GM12878 (cell line): ENCODE measurements around the gene CMSS1. TPM values are rescaled to one million over a fixed set of nuclear protein-coding genes. Genes with fewer than 3 reads are reported as not detected.

Experiments
- ATAC-seq: fragments of 200-7000 bp; cut with Tn5 transposase; 3 replicates; pipeline ENCODE4 v1.9.1; 2020; ENCODE audit warnings: mild to moderate bottlenecking, moderate library complexity
- BruUV-seq: library from RNA; stranded (reverse); fragments of 400-500 nt; replicated peaks from 2 replicates; lab custom pipeline; 2021; lab: Mats Ljungman, UMichigan
- CTCF ChIA-PET: fragments of 300-600 bp; sonication (Branson Sonifier 250); formaldehyde crosslinking; extraction: SDS; loops from one replicate; lab custom pipeline; 2021; ENCODE audit warnings: inconsistent platforms; lab: Yijun Ruan, JAX
- POLR2A ChIA-PET: fragments of 350-600 bp; formaldehyde crosslinking; extraction: SDS; loops from one replicate; lab custom pipeline; 2021; ENCODE audit warnings: inconsistent platforms; lab: Charles Lee
- RAD21 ChIA-PET: fragments of 300-600 bp; sonication (Branson Sonifier 250); formaldehyde crosslinking; loops from one replicate; lab custom pipeline; 2023; ENCODE audit warnings: antibody characterized with exemption; ENCODE audit not compliant: unreplicated experiment; lab: Charles Lee
- SMC1A ChIA-PET: fragments of 300-600 bp; sonication (Branson Sonifier 250); formaldehyde crosslinking; loops from one replicate; lab custom pipeline; 2023; ENCODE audit not compliant: unreplicated experiment, uncharacterized antibody; lab: Charles Lee
- DNase-seq: peaks from one replicate; pipeline ENCODE4 v3.0.0-alpha.2; 2011; ENCODE audit warnings: low read depth, low spot score
- FAIRE-seq: peaks from 3 replicates; lab custom pipeline; 2011; peaks lifted over from hg19 to GRCh38; lab: Jason Lieb, UNC
- H2AFZ ChIP-seq: 2 replicates; pipeline ENCODE4 v1.6.0; 2011; ENCODE audit warnings: low read depth, low read length, control low read depth; ENCODE audit not compliant: control insufficient read depth
- H3K27ac ChIP-seq: 2 replicates; pipeline ENCODE4 v1.5.1; 2011; ENCODE audit warnings: control low read depth; ENCODE audit not compliant: control insufficient read depth, insufficient read depth
- H3K27me3 ChIP-seq, 2 experiments: replicated peaks in 1 of 2; 2 replicates each; pipeline versions ENCODE4 v1.6.0 to v1.6.1; 2011; ENCODE audit warnings: low read length in 1 of 2; ENCODE audit not compliant: control insufficient read depth in 2 of 2, insufficient read depth in 2 of 2
- H3K36me3 ChIP-seq, 2 experiments: 2 replicates each; pipeline ENCODE4 v1.5.1; 2011; ENCODE audit warnings: low read length in 1 of 2; ENCODE audit not compliant: control insufficient read depth in 2 of 2, insufficient read depth in 2 of 2
- H3K4me1 ChIP-seq: 2 replicates; pipeline ENCODE4 v1.6.1; 2011; ENCODE audit warnings: mild to moderate bottlenecking, low read length, moderate library complexity, mixed read lengths; ENCODE audit not compliant: control insufficient read depth, insufficient read depth
- H3K4me2 ChIP-seq: 2 replicates; pipeline ENCODE4 v1.6.0; 2011; ENCODE audit warnings: control low read depth; ENCODE audit not compliant: control insufficient read depth, insufficient read depth
- H3K4me3 ChIP-seq: fragments of 200-600 bp; sonication (generic); 2 replicates; pipeline ENCODE4 v1.5.1; 2016
- H3K79me2 ChIP-seq: 2 replicates; pipeline ENCODE4 v1.6.0; 2011; ENCODE audit warnings: low read length; ENCODE audit not compliant: control insufficient read depth, insufficient read depth
- H3K9ac ChIP-seq: 2 replicates; pipeline ENCODE4 v1.8.0; 2011; ENCODE audit warnings: low read length, control low read depth, mixed read lengths; ENCODE audit not compliant: control insufficient read depth, insufficient read depth
- H3K9me3 ChIP-seq: replicated peaks from 3 replicates; pipeline ENCODE4 v1.5.1; 2011; ENCODE audit warnings: mild to moderate bottlenecking, low read length; ENCODE audit not compliant: control insufficient read depth, insufficient read depth
- H4K20me1 ChIP-seq: 2 replicates; pipeline ENCODE4 v1.6.0; 2011; ENCODE audit not compliant: control insufficient read depth, insufficient read depth
- BMI1 ChIP-seq: fragments of 450-650 bp; IDR thresholded peaks from 2 replicates; pipeline ENCODE4 v1.6.1; 2016; ENCODE audit warnings: mild to moderate bottlenecking, moderate library complexity, borderline replicate concordance
- CBX3 ChIP-seq: fragments of 200-600 bp; sonication (generic); IDR thresholded peaks from 2 replicates; pipeline ENCODE4 v1.6.1; 2016; ENCODE audit warnings: low read depth, borderline replicate concordance
- NR2C2 ChIP-seq: IDR thresholded peaks from 2 replicates; pipeline ENCODE4 v1.6.1; 2011; ENCODE audit warnings: borderline replicate concordance, low read depth; ENCODE audit not compliant: control insufficient read depth, insufficient read length
- WGBS: methylation state at CpG from one replicate; pipeline ENCODE4 v1.1.6; 2016; ENCODE audit warnings: low lambda C conversion rate; ENCODE audit not compliant: insufficient replicate concordance, insufficient coverage; ENCODE audit errors: missing lambda C conversion rate; 5-methylcytosine and 5-hydroxymethylcytosine counted together
- in situ Hi-C: fragments of 300-500 bp; cut with MboI; formaldehyde crosslinking; loops from 9 replicates; pipeline ENCODE4 v1.14.3; 2018; ENCODE audit warnings: mixed read lengths
- intact Hi-C: fragments of 100-400 bp; cut with micrococcal nuclease; formaldehyde crosslinking; loops from one replicate; pipeline ENCODE4 v1.14.2; 2022; ENCODE audit not compliant: unreplicated experiment
- polyA plus RNA-seq, 11 experiments: library from polyadenylated mRNA; depleted of rRNA in 4 of 11; unstranded in 6 of 11; stranded (reverse) in 5 of 11; fragments of >200 nt; fragmentation: Nextera tagmentation in 4 of 11; fragmentation: Illumina TruSeq in 1 of 11; extraction: Ambion mirVana in 4 of 11; extraction: Trizol in 1 of 11; gene quantifications; 1 replicate in 1 of 11; 2 replicates in 10 of 11; pipeline versions ENCODE4 v1.2.1 to v1.2.3, GENCODE V29; 2011 to 2016; ENCODE audit warnings: inconsistent platforms in 2 of 11, missing spikeins in 2 of 11, low read depth in 1 of 11
- total RNA-seq, 4 experiments: library from RNA; depleted of rRNA in 3 of 4; stranded (reverse); fragments of >200 nt in 3 of 4; fragmentation: Illumina TruSeq in 1 of 4; extraction: Trizol in 1 of 4; gene quantifications; 2 replicates each; pipeline versions ENCODE4 v1.2.1 to v1.2.3, GENCODE V29; 2013 to 2021
- TF ChIP-seq, protein P1 (sequence below): fragments of 450-650 bp; IDR thresholded peaks from 2 replicates; pipeline ENCODE4 v1.6.1; 2014; ENCODE audit warnings: mild to moderate bottlenecking
- TF ChIP-seq, protein P2 (sequence below): fragments of 450-650 bp; IDR thresholded peaks from 2 replicates; pipeline ENCODE4 v1.6.1; 2016; ENCODE audit warnings: mild to moderate bottlenecking

Gene CMSS1
- total and polyA plus RNA-seq, 10 of the 15 experiments (the other 5 are each of a cell fraction or from before 2014, with no cell fraction given): 31.0 to 118 (median 70.1) TPM

DNA sequence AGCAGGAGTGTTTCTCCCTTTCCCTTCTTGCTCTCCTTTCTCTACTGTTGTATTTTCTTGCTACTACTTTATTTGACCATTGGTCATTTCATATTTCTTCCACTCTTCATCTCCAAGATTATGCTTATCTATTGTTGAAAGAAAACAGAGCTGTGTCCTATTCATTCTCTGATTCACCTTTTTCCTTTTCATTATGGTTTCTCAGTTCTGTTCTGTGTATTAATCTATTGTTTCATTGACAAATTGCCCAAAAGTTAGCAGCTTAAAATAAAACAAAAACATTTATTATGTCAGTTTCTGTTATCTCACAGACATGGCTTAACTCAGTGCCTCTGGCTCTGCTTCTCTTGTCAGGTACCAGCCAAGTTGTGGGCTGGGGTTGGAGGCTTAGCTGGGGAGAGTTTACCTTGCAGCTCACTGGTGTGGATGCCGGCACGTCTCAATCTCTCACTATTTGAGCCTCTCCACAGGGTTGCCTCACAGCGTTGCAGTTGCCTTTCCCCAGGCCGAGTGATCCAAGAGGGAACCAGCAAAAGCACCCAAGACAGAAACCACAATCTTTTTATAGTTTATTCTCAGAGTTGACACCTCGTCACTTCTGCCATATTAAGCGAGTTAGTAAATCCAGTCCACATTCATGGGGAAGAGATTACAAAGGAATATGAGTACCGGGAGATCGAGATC, 333.5 kb downstream of the CMSS1 start (continued):
- TF ChIP-seq, protein P1, sequence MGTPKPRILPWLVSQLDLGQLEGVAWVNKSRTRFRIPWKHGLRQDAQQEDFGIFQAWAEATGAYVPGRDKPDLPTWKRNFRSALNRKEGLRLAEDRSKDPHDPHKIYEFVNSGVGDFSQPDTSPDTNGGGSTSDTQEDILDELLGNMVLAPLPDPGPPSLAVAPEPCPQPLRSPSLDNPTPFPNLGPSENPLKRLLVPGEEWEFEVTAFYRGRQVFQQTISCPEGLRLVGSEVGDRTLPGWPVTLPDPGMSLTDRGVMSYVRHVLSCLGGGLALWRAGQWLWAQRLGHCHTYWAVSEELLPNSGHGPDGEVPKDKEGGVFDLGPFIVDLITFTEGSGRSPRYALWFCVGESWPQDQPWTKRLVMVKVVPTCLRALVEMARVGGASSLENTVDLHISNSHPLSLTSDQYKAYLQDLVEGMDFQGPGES: no peak
- TF ChIP-seq CBX3: no peak
- TF ChIP-seq, protein P2, sequence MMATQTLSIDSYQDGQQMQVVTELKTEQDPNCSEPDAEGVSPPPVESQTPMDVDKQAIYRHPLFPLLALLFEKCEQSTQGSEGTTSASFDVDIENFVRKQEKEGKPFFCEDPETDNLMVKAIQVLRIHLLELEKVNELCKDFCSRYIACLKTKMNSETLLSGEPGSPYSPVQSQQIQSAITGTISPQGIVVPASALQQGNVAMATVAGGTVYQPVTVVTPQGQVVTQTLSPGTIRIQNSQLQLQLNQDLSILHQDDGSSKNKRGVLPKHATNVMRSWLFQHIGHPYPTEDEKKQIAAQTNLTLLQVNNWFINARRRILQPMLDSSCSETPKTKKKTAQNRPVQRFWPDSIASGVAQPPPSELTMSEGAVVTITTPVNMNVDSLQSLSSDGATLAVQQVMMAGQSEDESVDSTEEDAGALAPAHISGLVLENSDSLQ: no peak
- TF ChIP-seq NR2C2: no peak
- TF ChIP-seq, all 136 proteins: peak for 0

DNA sequence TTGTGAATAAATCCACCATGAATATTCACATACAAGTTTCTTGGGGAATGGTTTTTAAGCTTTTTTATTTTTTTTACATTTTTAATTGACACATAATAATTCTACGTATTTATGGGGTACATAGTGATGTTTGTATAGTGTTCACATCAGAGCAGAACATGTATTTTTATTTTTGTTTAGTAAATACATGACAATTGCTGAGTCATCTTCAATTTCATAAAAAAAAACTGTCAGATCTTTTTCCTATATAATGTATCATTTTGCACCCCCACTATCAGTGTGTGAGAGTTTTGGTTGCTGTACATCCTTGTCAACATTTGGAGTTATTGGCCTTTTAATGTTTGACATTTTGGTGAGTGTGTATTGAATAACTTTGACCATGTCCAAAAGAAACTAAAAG, 336.5 kb downstream of the CMSS1 start:
- POLR2A ChIA-PET: no interaction called here
- Histone ChIP-seq H3K4me3 (no peak overlapping the region), H3K9me3 (peaks cover 3% of the 10 kb centered on the region; the same call in 2 of the 3 replicates), H3K9ac (no peak overlapping the region), H3K27ac (no peak overlapping the region), H3K4me1 (no peaks in the 10 kb centered on the region), H3K36me3 (peaks cover under 1 to 1% of the 10 kb centered on the region in 2 experiments; a peak in 3 of 4 replicates), H3K27me3 (no peaks in the 10 kb centered on the region), H3K4me2 (no peak overlapping the region), H4K20me1 (no peaks in the 10 kb centered on the region), H2AFZ (no peak overlapping the region), H3K79me2 (no peaks in the 10 kb centered on the region)
- no peak for TF ChIP-seq BMI1
- SMC1A ChIA-PET: interaction anchor here (1.4 to 2.5 kb wide), 2 partner anchors 10 to 20 kb away, joined by 4 to 7 read pairs; no protein-coding TSS in a partner anchor
- CTCF ChIA-PET: no interaction called here
- FAIRE-seq (no peak), ATAC-seq (no peak), DNase-seq (no peak)
- RAD21 ChIA-PET: no interaction called here
- BruUV-seq: no TSS peak
- 100% methylated on average over 1 of the region's 1 CpG for WGBS
- in situ Hi-C loops: no loop called here
- intact Hi-C loops: no loop called here
